ENCODE results near the gene LYZL4.

LYZL4 gene, protein sequence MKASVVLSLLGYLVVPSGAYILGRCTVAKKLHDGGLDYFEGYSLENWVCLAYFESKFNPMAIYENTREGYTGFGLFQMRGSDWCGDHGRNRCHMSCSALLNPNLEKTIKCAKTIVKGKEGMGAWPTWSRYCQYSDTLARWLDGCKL

DNA sequence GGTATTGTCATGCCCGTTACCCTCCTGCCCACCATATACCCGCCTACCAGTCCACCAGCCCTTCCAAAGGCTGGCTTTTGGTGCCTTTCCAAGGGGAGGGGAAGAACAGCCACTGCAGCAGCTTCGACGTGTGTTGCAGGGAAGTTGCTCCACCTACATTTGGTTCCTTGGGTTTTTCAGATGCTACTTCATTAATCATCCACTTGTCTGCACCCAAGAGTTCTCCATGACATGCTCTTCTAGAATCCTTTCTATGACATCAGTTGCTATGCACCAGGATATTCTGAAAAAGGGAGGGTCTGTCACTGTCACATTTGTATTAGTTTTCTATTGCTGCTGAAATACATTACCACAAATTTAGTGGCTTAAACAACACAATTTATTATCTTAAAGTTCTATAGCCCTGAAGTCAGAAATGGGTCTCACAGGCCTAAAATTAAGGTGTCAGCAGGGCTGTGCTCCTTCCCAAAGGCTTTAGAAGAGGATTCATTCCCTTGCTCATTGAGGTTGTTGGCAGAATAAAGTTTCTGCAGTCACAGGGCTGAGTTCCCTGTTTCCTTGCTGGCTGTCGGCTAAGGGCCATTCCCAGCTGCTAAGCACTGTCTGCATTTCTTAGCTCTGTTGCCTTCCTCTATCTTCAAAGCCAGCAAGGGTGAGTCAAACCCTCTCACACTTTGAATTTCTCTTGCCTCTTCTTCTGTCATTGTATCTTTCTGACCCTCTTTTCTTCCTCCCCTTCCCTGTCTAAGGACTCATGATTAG, at the start of gene LYZL4:
TSS of gene LYZL4 (minus strand) at position 241 of the 762 bp plus-strand sequence. CDS start 3,359 bp downstream, outside the sequence.
- TF ChIP-seq, protein P1, sequence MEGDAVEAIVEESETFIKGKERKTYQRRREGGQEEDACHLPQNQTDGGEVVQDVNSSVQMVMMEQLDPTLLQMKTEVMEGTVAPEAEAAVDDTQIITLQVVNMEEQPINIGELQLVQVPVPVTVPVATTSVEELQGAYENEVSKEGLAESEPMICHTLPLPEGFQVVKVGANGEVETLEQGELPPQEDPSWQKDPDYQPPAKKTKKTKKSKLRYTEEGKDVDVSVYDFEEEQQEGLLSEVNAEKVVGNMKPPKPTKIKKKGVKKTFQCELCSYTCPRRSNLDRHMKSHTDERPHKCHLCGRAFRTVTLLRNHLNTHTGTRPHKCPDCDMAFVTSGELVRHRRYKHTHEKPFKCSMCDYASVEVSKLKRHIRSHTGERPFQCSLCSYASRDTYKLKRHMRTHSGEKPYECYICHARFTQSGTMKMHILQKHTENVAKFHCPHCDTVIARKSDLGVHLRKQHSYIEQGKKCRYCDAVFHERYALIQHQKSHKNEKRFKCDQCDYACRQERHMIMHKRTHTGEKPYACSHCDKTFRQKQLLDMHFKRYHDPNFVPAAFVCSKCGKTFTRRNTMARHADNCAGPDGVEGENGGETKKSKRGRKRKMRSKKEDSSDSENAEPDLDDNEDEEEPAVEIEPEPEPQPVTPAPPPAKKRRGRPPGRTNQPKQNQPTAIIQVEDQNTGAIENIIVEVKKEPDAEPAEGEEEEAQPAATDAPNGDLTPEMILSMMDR (IDR thresholded peaks at IDR 0.05; ENCODE audit: extremely low read depth, insufficient read depth, missing control alignments), result no peak
- no peak for DNase-seq (ENCODE audit: low spot score)
- in situ Hi-C loops (cut with MboI; ENCODE audit: low pct_unique_long_range_greater_than_20kb, low sequenced_read_pairs, unreplicated experiment), result no loop called here

DNA sequence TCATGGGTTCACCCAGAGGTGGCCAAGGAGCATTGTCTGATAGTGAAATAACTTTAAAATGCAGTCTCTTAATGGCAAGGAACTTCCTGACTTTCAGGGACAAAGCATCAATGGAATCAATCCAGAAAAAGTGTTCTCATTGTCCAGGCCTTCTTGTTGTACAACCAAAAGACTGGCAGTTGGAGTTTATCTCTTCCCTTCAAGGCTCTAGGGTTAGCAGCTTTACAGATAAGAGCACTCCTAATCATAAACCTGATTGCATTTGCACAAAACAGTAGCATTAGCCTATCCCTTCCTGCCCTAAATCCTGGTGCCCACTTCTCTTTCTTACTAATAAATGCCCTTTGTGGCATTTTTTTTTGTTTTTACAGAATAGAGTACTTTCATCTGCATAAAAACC, 48.7 kb upstream of the LYZL4 start:
- in situ Hi-C loops (cut with MboI; ENCODE audit: low pct_unique_long_range_greater_than_20kb, low sequenced_read_pairs, unreplicated experiment), result no loop called here
- TF ChIP-seq, protein P1 (IDR thresholded peaks at IDR 0.05; ENCODE audit: extremely low read depth, insufficient read depth, missing control alignments), result no peak
- DNase-seq (ENCODE audit: low spot score), result no peak

- in situ Hi-C loops (cut with MboI; ENCODE audit: low pct_unique_long_range_greater_than_20kb, low sequenced_read_pairs, unreplicated experiment), result no loop called here
- DNase-seq (ENCODE audit: low spot score), result no peak
- TF ChIP-seq, protein P1 (IDR thresholded peaks at IDR 0.05; ENCODE audit: extremely low read depth, insufficient read depth, missing control alignments), result no peak
These were observed 45.8 kb upstream of the LYZL4 start for GRCh38 chr3:42456211-42456610.

DNA sequence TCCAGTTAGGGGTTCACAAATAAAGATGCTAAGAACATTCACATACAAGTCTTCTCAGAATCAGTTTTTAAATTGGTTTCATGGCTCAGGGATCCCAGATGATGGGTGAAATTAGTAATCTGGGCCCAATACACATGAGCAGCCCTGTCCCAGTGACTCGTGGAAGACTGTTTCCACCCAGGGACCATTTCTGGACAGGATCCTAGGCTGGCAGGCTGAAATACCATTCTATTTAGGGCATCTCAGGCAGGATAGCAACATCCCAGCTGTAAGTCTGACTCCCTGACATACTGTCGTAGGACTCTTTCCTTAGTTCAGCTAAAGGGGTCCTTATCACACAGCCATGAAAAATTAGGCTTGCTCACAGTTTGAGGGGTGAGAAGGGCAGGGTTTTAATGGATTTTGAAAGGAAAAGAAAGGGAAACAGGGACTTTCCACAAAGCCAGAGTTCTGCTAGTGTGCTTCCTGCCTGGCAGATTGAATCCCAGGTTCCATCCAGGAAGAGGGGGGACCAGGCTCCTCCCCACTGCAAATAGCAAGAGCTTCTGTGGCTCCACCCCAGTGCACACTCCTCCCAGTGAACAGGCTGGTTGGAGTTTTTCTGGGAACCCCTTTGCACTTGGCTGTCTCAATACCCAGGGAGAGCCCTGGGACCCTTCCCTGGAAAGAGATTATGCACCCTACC, 41.3 kb upstream of the LYZL4 start:
- in situ Hi-C loops (cut with MboI; ENCODE audit: low pct_unique_long_range_greater_than_20kb, low sequenced_read_pairs, unreplicated experiment), result no loop called here
- no peak for DNase-seq (ENCODE audit: low spot score)
- TF ChIP-seq, protein P1 (IDR thresholded peaks at IDR 0.05; ENCODE audit: extremely low read depth, insufficient read depth, missing control alignments), result no peak

DNA sequence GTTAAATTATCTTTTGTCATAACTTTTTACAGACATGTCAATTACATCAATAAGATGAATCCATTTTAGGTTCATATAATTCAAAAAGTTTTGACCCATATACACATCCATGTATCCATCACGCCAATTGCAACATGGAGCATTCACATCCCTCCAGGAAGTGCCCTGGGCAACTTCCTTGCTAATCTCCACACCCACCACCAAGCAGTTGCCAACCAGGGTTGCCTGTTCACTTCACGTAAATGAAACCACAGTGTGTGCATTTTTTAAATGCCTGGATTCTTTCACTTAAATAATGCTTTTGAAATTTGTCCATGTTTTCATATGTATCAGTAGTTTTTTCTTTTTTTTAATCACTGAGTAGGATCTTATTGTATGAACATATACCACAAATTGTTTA, 40.7 kb upstream of the LYZL4 start:
- in situ Hi-C loops (cut with MboI; ENCODE audit: low pct_unique_long_range_greater_than_20kb, low sequenced_read_pairs, unreplicated experiment), result no loop called here
- DNase-seq (ENCODE audit: low spot score), result no peak
- TF ChIP-seq, protein P1 (IDR thresholded peaks at IDR 0.05; ENCODE audit: extremely low read depth, insufficient read depth, missing control alignments), result no peak

DNA sequence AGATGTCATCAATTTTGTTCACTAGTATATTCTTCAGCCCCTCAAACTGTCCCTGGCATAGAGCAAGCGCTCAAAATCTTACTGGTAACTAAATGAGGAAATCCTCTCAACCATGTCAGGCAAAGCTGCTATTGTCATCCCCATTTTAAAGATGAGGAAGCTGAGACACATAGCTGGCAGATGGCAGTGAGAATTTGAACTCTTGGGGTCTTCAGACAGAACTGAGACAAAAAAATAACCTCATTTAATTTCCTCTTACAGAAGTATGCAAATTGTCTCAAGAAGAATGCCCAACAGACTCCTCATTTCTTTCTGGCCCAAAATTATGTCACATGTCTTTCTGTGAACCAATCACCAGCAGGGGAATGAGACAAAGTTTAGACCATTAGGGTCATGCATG, 40.2 kb upstream of the LYZL4 start:
- TF ChIP-seq, protein P1 (IDR thresholded peaks at IDR 0.05; ENCODE audit: extremely low read depth, insufficient read depth, missing control alignments), result no peak
- in situ Hi-C loops (cut with MboI; ENCODE audit: low pct_unique_long_range_greater_than_20kb, low sequenced_read_pairs, unreplicated experiment), result no loop called here
- no peak for DNase-seq (ENCODE audit: low spot score)

All from GM13977 (cell line).